G401.6 (cell line): ENCODE results near the gene GDF7.
"Not testable (repeated sequence)": the region's sequence is repeated elsewhere in the genome, so short reads cannot be mapped to it uniquely, and the experiment has no call there.

Source experiments
- FAIRE-seq: peaks from 2 replicates; lab custom pipeline; 2012; peaks lifted over from hg19 to GRCh38; lab: Jason Lieb, UNC

Gene GDF7

GRCh38 chr2:20704886-20705285 is 37.9 kb downstream of the GDF7 start:
- FAIRE-seq = no peak

- no peak for FAIRE-seq
Measured at GRCh38 chr2:20706217-20706616, 39.3 kb downstream of the GDF7 start.

GRCh38 chr2:20706786-20707185 is 39.8 kb downstream of the GDF7 start:
- no peak for FAIRE-seq

GRCh38 chr2:20707601-20708000 is 40.7 kb downstream of the GDF7 start:
- FAIRE-seq = no peak

GRCh38 chr2:20711641-20712040 is 44.7 kb downstream of the GDF7 start:
- FAIRE-seq = not testable (repeated sequence)

- not testable (repeated sequence) for FAIRE-seq
Measured at GRCh38 chr2:20713585-20713984, 46.6 kb downstream of the GDF7 start.

- FAIRE-seq = not testable (repeated sequence)
Measured at GRCh38 chr2:20714412-20714811, 47.5 kb downstream of the GDF7 start.

GRCh38 chr2:20716164-20716563 is 49.2 kb downstream of the GDF7 start:
- not testable (repeated sequence) for FAIRE-seq

GRCh38 chr2:20717641-20718040 is 50.7 kb downstream of the GDF7 start:
- FAIRE-seq = no peak

GRCh38 chr2:20722592-20723240 is 55.8 kb downstream of the GDF7 start:
- FAIRE-seq = no peak

- FAIRE-seq = no peak
Measured at GRCh38 chr2:20723543-20723942, 56.6 kb downstream of the GDF7 start.

GRCh38 chr2:20724500-20725053 is 57.6 kb downstream of the GDF7 start:
- no peak for FAIRE-seq

GRCh38 chr2:20725782-20726181 is 58.8 kb downstream of the GDF7 start:
- FAIRE-seq = no peak

GRCh38 chr2:20726913-20727312 is 60.0 kb downstream of the GDF7 start:
- FAIRE-seq = no peak

- FAIRE-seq = no peak
Measured at GRCh38 chr2:20728114-20728758, 61.3 kb downstream of the GDF7 start.
